OCI-LY1 (cell line): Measurements from ENCODE around the gene DTNB.
"Not testable (repeated sequence)": the region's sequence is repeated elsewhere in the genome, so short reads cannot be mapped to it uniquely, and the experiment has no call there.

Experiments
- H2AFZ ChIP-seq: fragments of 200-600 bp; sonication (generic), shearing (Covaris generic); 2 replicates; pipeline ENCODE4 v1.6.0; 2014; ENCODE audit warnings: antibody characterized with exemption, mild to moderate bottlenecking, low read length
- H3F3A ChIP-seq: fragments of 200-600 bp; sonication (generic), shearing (Covaris generic); 2 replicates; pipeline ENCODE4 v1.6.0; 2014; ENCODE audit warnings: mild to moderate bottlenecking, antibody characterized with exemption, low read length, moderate library complexity; ENCODE audit not compliant: insufficient read depth
- H3K27ac ChIP-seq: fragments of 200-600 bp; sonication (generic); 2 replicates; pipeline ENCODE4 v1.5.1; 2014; ENCODE audit warnings: low read length, mixed run types, mild to moderate bottlenecking, low read depth; ENCODE audit not compliant: poor library complexity, severe bottlenecking
- H3K27me3 ChIP-seq: fragments of 200-600 bp; sonication (generic); 2 replicates; pipeline ENCODE4 v1.6.0; 2014; ENCODE audit warnings: antibody characterized with exemption, mild to moderate bottlenecking, low read length, moderate library complexity; ENCODE audit not compliant: insufficient read depth
- H3K36me3 ChIP-seq: fragments of 200-600 bp; sonication (generic); 2 replicates; pipeline ENCODE4 v1.6.1; 2014; ENCODE audit warnings: mild to moderate bottlenecking, antibody characterized with exemption, low read length, moderate library complexity, mixed read lengths; ENCODE audit not compliant: insufficient read depth
- H3K4me1 ChIP-seq: fragments of 200-600 bp; sonication (generic); 2 replicates; pipeline ENCODE4 v1.5.1; 2014; ENCODE audit warnings: mild to moderate bottlenecking, low read length, moderate library complexity; ENCODE audit not compliant: insufficient read depth, severe bottlenecking
- H3K4me2 ChIP-seq: fragments of 200-600 bp; sonication (generic), shearing (Covaris generic); 2 replicates; pipeline ENCODE4 v1.6.1; 2014; ENCODE audit warnings: low read length
- H3K4me3 ChIP-seq: fragments of 200-600 bp; sonication (generic); 2 replicates; pipeline ENCODE4 v1.5.1; 2014; ENCODE audit warnings: low read length, low read depth, mild to moderate bottlenecking, mixed read lengths; ENCODE audit not compliant: poor library complexity, severe bottlenecking
- H3K79me2 ChIP-seq: fragments of 200-600 bp; shearing (Covaris generic); 2 replicates; pipeline ENCODE4 v1.6.1; 2016; ENCODE audit warnings: mixed run types, low read length, mixed read lengths; ENCODE audit not compliant: insufficient read depth
- H3K9ac ChIP-seq: fragments of 200-600 bp; sonication (generic), shearing (Covaris generic); 2 replicates; pipeline ENCODE4 v1.6.1; 2014; ENCODE audit warnings: mild to moderate bottlenecking, low read length, mixed read lengths
- H3K9me2 ChIP-seq: fragments of 200-600 bp; sonication (generic), shearing (Covaris generic); 2 replicates; pipeline ENCODE4 v1.6.1; 2014; ENCODE audit warnings: low read depth, mild to moderate bottlenecking, low read length, mixed read lengths
- H3K9me3 ChIP-seq: fragments of 200-600 bp; shearing (Covaris generic); 2 replicates; pipeline ENCODE4 v1.6.1; 2014; ENCODE audit warnings: low read length, mixed read lengths
- H4K20me1 ChIP-seq: fragments of 200-600 bp; sonication (generic), shearing (Covaris generic); 2 replicates; pipeline ENCODE4 v1.6.0; 2016; ENCODE audit warnings: mild to moderate bottlenecking, low read length; ENCODE audit not compliant: insufficient read depth
- EZH2 ChIP-seq: fragments of 200-600 bp; sonication (generic), shearing (Covaris generic); IDR thresholded peaks from 2 replicates; pipeline ENCODE4 v1.8.0; 2017; ENCODE audit warnings: borderline replicate concordance, mixed run types, mild to moderate bottlenecking, antibody characterized with exemption, low read length, moderate library complexity, mixed read lengths
- TF ChIP-seq, protein P1 (sequence below): fragments of 200-600 bp; sonication (generic), shearing (Covaris generic); IDR thresholded peaks from 2 replicates; pipeline ENCODE4 v1.5.1; 2017; ENCODE audit warnings: mild to moderate bottlenecking, antibody characterized with exemption, low read length, moderate library complexity, mixed read lengths

DTNB gene

DNA sequence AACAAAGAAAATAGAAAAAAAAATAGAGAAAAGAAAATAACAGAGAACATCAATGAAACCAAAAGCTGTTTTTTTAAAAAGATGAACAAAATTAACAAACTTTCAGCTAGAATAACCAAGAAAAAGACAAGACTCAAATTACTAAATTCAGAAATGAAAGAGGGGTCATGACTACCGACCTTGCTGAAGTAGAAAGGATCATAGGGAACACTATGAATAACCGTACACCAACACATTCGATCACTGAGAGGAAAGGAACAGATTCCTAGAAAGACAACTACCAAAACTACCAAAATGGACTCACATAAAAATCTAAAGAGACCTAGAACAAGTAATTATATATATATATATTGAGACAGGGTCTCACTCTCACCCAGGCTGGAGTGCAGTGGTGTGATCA lies 37.4 kb upstream of the DTNB start:
- TF ChIP-seq, protein P1, sequence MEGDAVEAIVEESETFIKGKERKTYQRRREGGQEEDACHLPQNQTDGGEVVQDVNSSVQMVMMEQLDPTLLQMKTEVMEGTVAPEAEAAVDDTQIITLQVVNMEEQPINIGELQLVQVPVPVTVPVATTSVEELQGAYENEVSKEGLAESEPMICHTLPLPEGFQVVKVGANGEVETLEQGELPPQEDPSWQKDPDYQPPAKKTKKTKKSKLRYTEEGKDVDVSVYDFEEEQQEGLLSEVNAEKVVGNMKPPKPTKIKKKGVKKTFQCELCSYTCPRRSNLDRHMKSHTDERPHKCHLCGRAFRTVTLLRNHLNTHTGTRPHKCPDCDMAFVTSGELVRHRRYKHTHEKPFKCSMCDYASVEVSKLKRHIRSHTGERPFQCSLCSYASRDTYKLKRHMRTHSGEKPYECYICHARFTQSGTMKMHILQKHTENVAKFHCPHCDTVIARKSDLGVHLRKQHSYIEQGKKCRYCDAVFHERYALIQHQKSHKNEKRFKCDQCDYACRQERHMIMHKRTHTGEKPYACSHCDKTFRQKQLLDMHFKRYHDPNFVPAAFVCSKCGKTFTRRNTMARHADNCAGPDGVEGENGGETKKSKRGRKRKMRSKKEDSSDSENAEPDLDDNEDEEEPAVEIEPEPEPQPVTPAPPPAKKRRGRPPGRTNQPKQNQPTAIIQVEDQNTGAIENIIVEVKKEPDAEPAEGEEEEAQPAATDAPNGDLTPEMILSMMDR = no peak
- TF ChIP-seq EZH2 = no peak
- Histone ChIP-seq H3K4me2 (no peak overlapping the region), H3K27ac (no peak overlapping the region), H3K9me3 (no peaks in the 10 kb centered on the region), H3F3A (no peaks in the 10 kb centered on the region), H3K9ac (no peak overlapping the region), H2AFZ (no peak overlapping the region), H3K36me3 (no peaks in the 10 kb centered on the region), H3K27me3 (no peaks in the 10 kb centered on the region), H3K9me2 (no peaks in the 10 kb centered on the region), H3K79me2 (no peaks in the 10 kb centered on the region), H3K4me3 (no peak overlapping the region), H3K4me1 (no peaks in the 10 kb centered on the region), H4K20me1 (no peaks in the 10 kb centered on the region)

DNA sequence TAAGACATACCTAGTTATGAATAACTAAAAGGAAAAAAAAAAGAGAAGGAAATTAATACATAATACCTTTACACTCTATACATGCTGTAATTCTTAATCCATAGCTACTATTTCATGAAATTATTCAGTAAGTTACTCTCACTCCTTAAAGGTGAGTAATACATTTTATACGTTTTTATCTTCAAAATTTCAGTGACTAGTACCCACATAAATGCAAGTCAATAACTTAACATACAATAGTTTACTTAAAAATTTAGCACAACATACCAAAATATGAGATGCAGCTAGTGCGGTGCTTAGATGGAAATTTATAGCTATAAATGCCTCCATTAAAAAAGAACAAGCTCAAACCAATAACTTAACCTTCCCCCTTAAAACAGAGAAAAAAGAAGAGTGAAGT lies 36.0 kb upstream of the DTNB start:
- no peak overlapping the region for H3K27ac ChIP-seq
- no peaks in the 10 kb centered on the region for H3K9me2 ChIP-seq
- no peaks in the 10 kb centered on the region for H3K4me1 ChIP-seq
- no peaks in the 10 kb centered on the region for H3K27me3 ChIP-seq
- no peaks in the 10 kb centered on the region for H3K79me2 ChIP-seq
- H2AFZ ChIP-seq = no peak overlapping the region
- TF ChIP-seq, protein P1 = no peak
- no peak for TF ChIP-seq EZH2
- H3K4me2 ChIP-seq = no peak overlapping the region
- H3K4me3 ChIP-seq = no peak overlapping the region
- H3K36me3 ChIP-seq = no peaks in the 10 kb centered on the region
- no peaks in the 10 kb centered on the region for H4K20me1 ChIP-seq
- no peaks in the 10 kb centered on the region for H3F3A ChIP-seq
- H3K9me3 ChIP-seq = no peaks in the 10 kb centered on the region
- no peak overlapping the region for H3K9ac ChIP-seq

DNA sequence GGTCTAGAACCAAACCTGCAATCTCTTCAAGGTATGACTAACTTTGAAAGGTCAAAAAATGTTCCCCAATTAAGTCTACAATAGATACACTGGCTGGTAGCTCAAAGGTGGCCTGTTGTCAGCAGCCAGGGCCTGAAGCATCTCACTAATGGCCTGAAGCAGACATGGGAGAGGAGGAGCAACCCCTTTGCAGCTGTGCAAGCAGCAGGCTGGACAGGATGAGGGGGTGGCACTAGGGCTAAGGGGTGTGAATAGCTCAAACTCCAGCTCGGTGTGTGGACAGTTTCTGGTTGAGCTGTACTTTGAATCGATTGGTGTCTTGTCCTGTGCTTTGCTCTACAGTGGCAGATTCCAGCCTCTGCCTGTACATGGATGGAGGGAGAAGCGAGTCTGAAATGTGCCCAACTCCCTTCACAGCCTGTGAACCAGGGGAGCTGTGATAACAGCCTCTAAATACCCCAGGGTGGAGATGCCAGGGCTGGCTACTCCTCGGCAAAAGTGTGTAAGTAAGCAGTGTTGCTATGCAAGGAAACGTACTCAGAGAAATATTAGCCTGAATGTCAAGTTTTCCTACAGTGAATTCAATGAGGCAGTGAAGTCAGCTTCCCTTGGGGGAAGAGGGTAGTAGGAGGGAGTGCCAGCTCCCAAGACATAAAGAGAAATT lies 34.7 kb upstream of the DTNB start:
- Histone ChIP-seq H3K79me2 (no peaks in the 10 kb centered on the region), H3K4me3 (no peak overlapping the region), H3K4me1 (no peaks in the 10 kb centered on the region), H2AFZ (no peak overlapping the region), H3K9me2 (no peaks in the 10 kb centered on the region), H3K4me2 (no peak overlapping the region), H4K20me1 (no peaks in the 10 kb centered on the region), H3F3A (no peaks in the 10 kb centered on the region), H3K36me3 (no peaks in the 10 kb centered on the region), H3K9me3 (no peaks in the 10 kb centered on the region), H3K9ac (no peak overlapping the region), H3K27ac (no peak overlapping the region), H3K27me3 (no peaks in the 10 kb centered on the region)
- no peak for TF ChIP-seq EZH2

DNA sequence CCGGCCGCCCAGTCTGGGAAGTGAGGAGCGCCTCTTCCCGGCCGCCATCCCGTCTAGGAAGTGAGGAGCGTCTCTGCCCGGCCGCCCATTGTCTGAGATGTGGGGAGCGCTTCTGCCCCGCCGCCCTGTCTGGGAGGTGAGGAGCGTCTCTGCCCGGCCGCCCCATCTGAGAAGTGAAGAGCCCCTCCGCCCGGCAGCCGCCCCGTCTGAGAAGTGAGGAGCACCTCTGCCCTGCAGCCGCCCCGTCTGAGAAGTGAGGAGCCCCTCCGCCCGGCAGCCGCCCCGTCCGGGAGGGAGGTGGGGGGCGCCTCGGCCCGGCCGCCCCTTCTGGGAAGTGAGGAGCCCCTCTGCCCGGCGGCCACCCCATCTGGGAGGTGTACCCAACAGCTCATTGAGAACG lies 32.2 kb upstream of the DTNB start:
- H3K27ac ChIP-seq, H3F3A ChIP-seq, H3K4me3 ChIP-seq, H3K4me2 ChIP-seq, H3K4me1 ChIP-seq, H3K27me3 ChIP-seq, H3K36me3 ChIP-seq, H3K9ac ChIP-seq, H3K79me2 ChIP-seq, H4K20me1 ChIP-seq, H3K9me2 ChIP-seq, H2AFZ ChIP-seq, H3K9me3 ChIP-seq: not testable (repeated sequence)
